HG03066 (cell line): ENCODE measurements around the gene SLC39A12.

Source experiments
- ATAC-seq: cut with Tn5 transposase; IDR thresholded peaks from one replicate; pipeline ENCODE4 v1.9.1; 2021; ENCODE audit warnings: low read depth; ENCODE audit not compliant: unreplicated experiment

SLC39A12 gene

GRCh38 chr10:17961551-17962422 is 10.1 kb downstream of the SLC39A12 start:
- no peak for ATAC-seq

- no peak for ATAC-seq
These were observed 11.7 kb downstream of the SLC39A12 start for GRCh38 chr10:17963431-17963830.

- no peak for ATAC-seq
These were observed 14.0 kb downstream of the SLC39A12 start for GRCh38 chr10:17965649-17966235.

- no peak for ATAC-seq
These were observed 22.8 kb downstream of the SLC39A12 start for GRCh38 chr10:17974505-17974904.

GRCh38 chr10:17980846-17981565 is 29.3 kb downstream of the SLC39A12 start:
- ATAC-seq = no peak

GRCh38 chr10:17981766-17982380 is 30.2 kb downstream of the SLC39A12 start:
- ATAC-seq = no peak

- peak; percentile 89 for ATAC-seq
These were observed 32.3 kb downstream of the SLC39A12 start for GRCh38 chr10:17984056-17984455.

GRCh38 chr10:17984563-17984962 is 32.8 kb downstream of the SLC39A12 start:
- no peak for ATAC-seq

GRCh38 chr10:17989908-17990767 is 38.4 kb downstream of the SLC39A12 start:
- ATAC-seq = peak; percentile 90

GRCh38 chr10:17992266-17992665 is 40.5 kb downstream of the SLC39A12 start:
- no peak for ATAC-seq

- no peak for ATAC-seq
These were observed 41.6 kb downstream of the SLC39A12 start for GRCh38 chr10:17993361-17993760.

- no peak for ATAC-seq
These were observed 48.9 kb downstream of the SLC39A12 start for GRCh38 chr10:18000601-18001000.

GRCh38 chr10:18005445-18005780 is 53.7 kb downstream of the SLC39A12 start:
- ATAC-seq = no peak

- ATAC-seq = no peak
These were observed 54.2 kb downstream of the SLC39A12 start for GRCh38 chr10:18005781-18006456.

GRCh38 chr10:18008986-18009385 is 57.3 kb downstream of the SLC39A12 start:
- no peak for ATAC-seq

GRCh38 chr10:18010050-18010449 is 58.3 kb downstream of the SLC39A12 start:
- no peak for ATAC-seq

GRCh38 chr10:18020523-18020922 is 68.8 kb downstream of the SLC39A12 start:
- no peak for ATAC-seq

- no peak for ATAC-seq
These were observed 70.2 kb downstream of the SLC39A12 start for GRCh38 chr10:18021725-18022480.
